Measurements from ENCODE around the gene NNAT. TPM values are rescaled to one million over a fixed set of nuclear protein-coding genes. Genes with fewer than 3 reads are reported as not detected.
"Not testable (repeated sequence)": the region's sequence is repeated elsewhere in the genome, so short reads cannot be mapped to it uniquely, and the experiment has no call there.

Gene NNAT
- total RNA-seq, 2 donors from 2014 or later: 0.52 TPM; not detected in 1

- Histone ChIP-seq H3K36me3 (replicated peaks in 1 of 2; ENCODE audit: insufficient read depth in 1 of 2, low read depth in 2 of 2) (no peaks in the 10 kb centered on the region), H3K9me3 (no peaks in the 10 kb centered on the region), H3K4me1 (no peaks in the 10 kb centered on the region), H3K27ac (no peak overlapping the region), H3K27me3 (no peaks in the 10 kb centered on the region), H3K4me3 (no peak overlapping the region)
- ATAC-seq (no peak), DNase-seq (no peak)
- TF ChIP-seq, protein P1, sequence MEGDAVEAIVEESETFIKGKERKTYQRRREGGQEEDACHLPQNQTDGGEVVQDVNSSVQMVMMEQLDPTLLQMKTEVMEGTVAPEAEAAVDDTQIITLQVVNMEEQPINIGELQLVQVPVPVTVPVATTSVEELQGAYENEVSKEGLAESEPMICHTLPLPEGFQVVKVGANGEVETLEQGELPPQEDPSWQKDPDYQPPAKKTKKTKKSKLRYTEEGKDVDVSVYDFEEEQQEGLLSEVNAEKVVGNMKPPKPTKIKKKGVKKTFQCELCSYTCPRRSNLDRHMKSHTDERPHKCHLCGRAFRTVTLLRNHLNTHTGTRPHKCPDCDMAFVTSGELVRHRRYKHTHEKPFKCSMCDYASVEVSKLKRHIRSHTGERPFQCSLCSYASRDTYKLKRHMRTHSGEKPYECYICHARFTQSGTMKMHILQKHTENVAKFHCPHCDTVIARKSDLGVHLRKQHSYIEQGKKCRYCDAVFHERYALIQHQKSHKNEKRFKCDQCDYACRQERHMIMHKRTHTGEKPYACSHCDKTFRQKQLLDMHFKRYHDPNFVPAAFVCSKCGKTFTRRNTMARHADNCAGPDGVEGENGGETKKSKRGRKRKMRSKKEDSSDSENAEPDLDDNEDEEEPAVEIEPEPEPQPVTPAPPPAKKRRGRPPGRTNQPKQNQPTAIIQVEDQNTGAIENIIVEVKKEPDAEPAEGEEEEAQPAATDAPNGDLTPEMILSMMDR (IDR thresholded peaks at IDR 0.05): no peak
- no peak for TF ChIP-seq POLR2A (IDR thresholded peaks at IDR 0.05)
- 72 to 75% methylated on average over 4 of the region's 4 CpGs for WGBS, 2 donors
- intact Hi-C loops (cut with DNase I): no loop called here
These were observed 18.4 kb downstream of the NNAT start for GRCh38 chr20:37539424-37539823.

DNA sequence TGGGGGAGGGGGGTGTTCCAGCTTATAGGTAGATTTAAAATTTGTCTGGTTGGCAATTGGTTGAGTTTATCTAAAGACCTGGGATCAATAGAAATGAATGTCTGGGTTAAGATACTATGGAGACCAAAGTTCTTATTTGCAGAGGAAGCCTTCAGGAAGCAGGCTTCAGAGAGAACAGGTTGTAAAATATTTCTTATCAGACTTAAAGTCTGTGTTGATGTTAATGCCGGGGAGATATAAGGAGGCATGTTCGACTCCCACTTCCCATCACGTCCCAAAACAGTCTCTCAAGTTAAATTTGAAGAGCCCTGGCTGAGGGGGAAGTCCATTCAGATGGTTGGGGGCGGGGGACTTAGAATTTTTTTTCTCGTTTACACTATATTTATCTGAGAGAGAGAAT is 19.0 kb downstream of the NNAT start:
- Histone ChIP-seq H3K4me3 (no peak overlapping the region), H3K27me3 (no peaks in the 10 kb centered on the region), H3K27ac (no peak overlapping the region), H3K36me3 (replicated peaks in 1 of 2; ENCODE audit: insufficient read depth in 1 of 2, low read depth in 2 of 2) (no peaks in the 10 kb centered on the region), H3K9me3 (no peaks in the 10 kb centered on the region), H3K4me1 (no peaks in the 10 kb centered on the region)
- no peak for ATAC-seq
- TF ChIP-seq, protein P1 (IDR thresholded peaks at IDR 0.05): no peak
- no peak for TF ChIP-seq POLR2A (IDR thresholded peaks at IDR 0.05)
- DNase-seq: no peak
- WGBS, 2 donors: 22 to 41% methylated on average over 5 of the region's 5 CpGs
- intact Hi-C loops (cut with DNase I): no loop called here

DNA sequence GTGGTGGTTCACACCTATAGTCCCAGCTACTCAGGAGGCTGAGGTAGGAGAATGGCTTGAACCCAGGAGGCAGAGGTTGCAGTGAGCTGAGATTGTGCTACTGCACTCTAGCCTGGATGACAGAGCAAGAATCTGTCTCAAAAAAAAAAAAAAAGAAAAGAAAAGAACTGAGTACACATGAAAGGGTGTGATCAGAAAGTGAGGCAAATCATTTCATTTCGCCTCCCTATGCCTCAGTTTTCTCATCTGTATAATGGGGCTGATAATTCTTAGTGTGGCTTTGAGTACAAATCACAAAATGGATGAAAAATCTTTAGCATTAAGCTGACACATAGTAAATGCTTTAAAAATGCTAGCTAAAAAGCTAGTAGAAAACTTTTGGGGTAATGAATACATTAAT is 19.8 kb downstream of the NNAT start:
- WGBS, 2 donors: 83 to 88% methylated on average over 1 of the region's 1 CpG
- H3K27ac ChIP-seq; H3K27me3 ChIP-seq; DNase-seq; H3K4me3 ChIP-seq; H3K4me1 ChIP-seq; intact Hi-C loops (cut with DNase I); H3K9me3 ChIP-seq; ATAC-seq; H3K36me3 ChIP-seq (replicated peaks in 1 of 2; ENCODE audit: insufficient read depth in 1 of 2, low read depth in 2 of 2): not testable (repeated sequence)

DNA sequence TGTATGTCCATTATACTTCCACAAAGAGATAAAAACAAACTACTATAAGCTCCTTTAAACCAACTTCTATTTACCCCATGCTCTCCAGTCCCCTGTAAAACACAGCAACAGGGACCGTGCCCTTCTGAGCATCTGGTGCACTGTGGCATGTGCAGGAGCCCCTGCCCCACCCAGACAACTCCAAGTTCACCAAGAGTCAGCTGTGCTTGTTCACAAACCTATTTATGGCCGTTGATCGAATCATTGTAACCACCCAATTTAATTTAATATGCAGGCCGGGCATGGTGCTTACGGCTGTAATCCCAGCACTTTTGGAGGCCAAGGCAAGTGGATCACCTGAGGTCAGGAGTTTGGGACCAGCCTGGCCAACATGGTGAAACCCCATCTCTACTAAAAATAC is 20.3 kb downstream of the NNAT start:
- intact Hi-C loops (cut with DNase I): no loop called here
- no peak overlapping the region for H3K27ac ChIP-seq
- H3K4me3 ChIP-seq: no peak overlapping the region
- WGBS, 2 donors: 67 to 68% methylated on average over 5 of the region's 5 CpGs
- no peaks in the 10 kb centered on the region for H3K4me1 ChIP-seq
- H3K27me3 ChIP-seq: no peaks in the 10 kb centered on the region
- ATAC-seq (no peak), DNase-seq (no peak)
- TF ChIP-seq, protein P1 (IDR thresholded peaks at IDR 0.05): no peak
- TF ChIP-seq POLR2A (IDR thresholded peaks at IDR 0.05): no peak
- no peaks in the 10 kb centered on the region for H3K9me3 ChIP-seq
- no peaks in the 10 kb centered on the region for H3K36me3 ChIP-seq (replicated peaks in 1 of 2; ENCODE audit: insufficient read depth in 1 of 2, low read depth in 2 of 2)

GRCh38 chr20:37542281-37542680 is 21.2 kb downstream of the NNAT start:
- Histone ChIP-seq H3K9me3 (no peaks in the 10 kb centered on the region), H3K4me3 (no peak overlapping the region), H3K4me1 (no peaks in the 10 kb centered on the region), H3K27me3 (no peaks in the 10 kb centered on the region), H3K27ac (no peak overlapping the region), H3K36me3 (replicated peaks in 1 of 2; ENCODE audit: insufficient read depth in 1 of 2, low read depth in 2 of 2) (no peaks in the 10 kb centered on the region)
- ATAC-seq: no peak
- TF ChIP-seq, protein P1 (IDR thresholded peaks at IDR 0.05): no peak
- TF ChIP-seq POLR2A (IDR thresholded peaks at IDR 0.05): no peak
- 52 to 53% methylated on average over 6 of the region's 6 CpGs for WGBS, 2 donors
- DNase-seq: no peak
- intact Hi-C loops (cut with DNase I): no loop called here

All from body of pancreas (tissue), 4 donors.